Stomach (tissue), 4 donors: ENCODE data around the gene GIPC2.

ENCODE experiments used
- CTCF ChIP-seq, 7 experiments: fragments of 450-650 bp in 4 of 7; fragments of 200-600 bp in 3 of 7; sonication (generic) in 3 of 7; IDR thresholded peaks; one replicate each; pipeline ENCODE4 v1.5.1; 2016 to 2019; ENCODE audit warnings: antibody characterized with exemption in 7 of 7, control low read depth in 2 of 7, mild to moderate bottlenecking in 1 of 7
- POLR2A ChIP-seq, 4 donors: fragments of 450-650 bp; IDR thresholded peaks; one replicate each; pipeline ENCODE4 v1.6.1; 2016; ENCODE audit warnings: antibody characterized with exemption in 4 of 4, control low read depth in 2 of 4, mild to moderate bottlenecking in 1 of 4, moderate library complexity in 1 of 4

GRCh38 chr1:78136680-78137079, 90.9 kb downstream of the GIPC2 start:
- no peak for TF ChIP-seq CTCF (IDR thresholded peaks at IDR 0.05)
- no peak for TF ChIP-seq POLR2A (IDR thresholded peaks at IDR 0.05)
